Naive thymus-derived CD4-positive, alpha-beta T cell (primary cell): ENCODE results near the gene CYRIA. TPM values are rescaled to one million over a fixed set of nuclear protein-coding genes. Genes with fewer than 3 reads are reported as not detected.
A peak's percentile ranks its signal among the peaks of the same experiment; 100 is the strongest.

Experiments
- ATAC-seq: fragments of 150-1000 bp; cut with Tn5 transposase; 2 replicates; pipeline ENCODE4 v1.10.0; 2021; ENCODE audit warnings: mild to moderate bottlenecking, moderate library complexity
- CTCF ChIA-PET: fragments of 350-600 bp; sonication (Branson Sonifier 250); formaldehyde crosslinking; loops from one replicate; lab custom pipeline; 2021; ENCODE audit warnings: antibody characterized with exemption; lab: Charles Lee
- POLR2A ChIA-PET: fragments of 350-600 bp; sonication (Branson Sonifier 250); formaldehyde crosslinking; loops from one replicate; lab custom pipeline; 2021; ENCODE audit warnings: antibody characterized with exemption, inconsistent platforms; lab: Charles Lee
- DNase-seq, 9 donors: peaks; one replicate each; pipeline versions ENCODE4 v3.0.0 to v3.0.0-alpha.2; 2020 to 2022; ENCODE audit warnings: mixed read lengths in 1 of 9
- H3K27ac ChIP-seq: one replicate; pipeline ENCODE4 v1.7.0; 2013; ENCODE audit warnings: mild to moderate bottlenecking, low read depth, low read length, moderate library complexity
- H3K27me3 ChIP-seq, 2 donors: one replicate each; pipeline ENCODE4 v1.7.0; 2013; ENCODE audit warnings: low read length in 2 of 2, mild to moderate bottlenecking in 2 of 2, moderate library complexity in 2 of 2; ENCODE audit not compliant: control insufficient read depth in 2 of 2, insufficient read depth in 2 of 2
- H3K36me3 ChIP-seq, 3 experiments: 1 replicate in 2 of 3; 2 replicates in 1 of 3; pipeline ENCODE4 v1.7.0; 2013; ENCODE audit warnings: low read length in 3 of 3, mild to moderate bottlenecking in 3 of 3, moderate library complexity in 1 of 3; ENCODE audit not compliant: insufficient read depth in 3 of 3, control insufficient read depth in 2 of 3
- H3K4me1 ChIP-seq, 2 donors: one replicate each; pipeline ENCODE4 v1.7.0; 2013; ENCODE audit warnings: low read length in 2 of 2, mild to moderate bottlenecking in 2 of 2, moderate library complexity in 1 of 2; ENCODE audit not compliant: control insufficient read depth in 2 of 2, insufficient read depth in 2 of 2
- H3K4me3 ChIP-seq: 2 replicates; pipeline ENCODE4 v1.7.0; 2013; ENCODE audit warnings: mild to moderate bottlenecking, low read length
- H3K9me3 ChIP-seq, 3 experiments: 1 replicate in 2 of 3; 2 replicates in 1 of 3; pipeline ENCODE4 v1.7.0; 2013; ENCODE audit warnings: low read length in 3 of 3; ENCODE audit not compliant: control insufficient read depth in 2 of 3
- H3K27ac Mint-ChIP-seq, 9 donors: one replicate each; pipeline ENCODE4 v1.8.0; 2020 to 2022; ENCODE audit warnings: mixed read lengths in 9 of 9, mild to moderate bottlenecking in 8 of 9, moderate library complexity in 5 of 9, inconsistent platforms in 2 of 9
- H3K27me3 Mint-ChIP-seq, 5 donors: one replicate each; pipeline ENCODE4 v1.8.0; 2021 to 2022; ENCODE audit warnings: mixed read lengths in 5 of 5, mild to moderate bottlenecking in 1 of 5
- H3K36me3 Mint-ChIP-seq, 5 donors: one replicate each; pipeline ENCODE4 v1.8.0; 2020 to 2022; ENCODE audit warnings: mixed read lengths in 5 of 5, mild to moderate bottlenecking in 3 of 5, inconsistent platforms in 1 of 5
- H3K4me1 Mint-ChIP-seq, 7 donors: one replicate each; pipeline ENCODE4 v1.8.0; 2020 to 2022; ENCODE audit warnings: mixed read lengths in 7 of 7, mild to moderate bottlenecking in 3 of 7, inconsistent platforms in 1 of 7
- H3K4me3 Mint-ChIP-seq, 10 donors: one replicate each; pipeline ENCODE4 v1.8.0; 2020 to 2022; ENCODE audit warnings: mild to moderate bottlenecking in 10 of 10, mixed read lengths in 10 of 10, moderate library complexity in 6 of 10, inconsistent platforms in 2 of 10
- H3K9me3 Mint-ChIP-seq, 11 donors: one replicate each; pipeline ENCODE4 v1.8.0; 2020 to 2022; ENCODE audit warnings: mixed read lengths in 11 of 11, mild to moderate bottlenecking in 4 of 11, inconsistent platforms in 1 of 11, moderate library complexity in 1 of 11
- intact Hi-C, 2 donors: fragments of 100-400 bp; cut with micrococcal nuclease; formaldehyde crosslinking; loops; one replicate each; pipeline ENCODE4 v1.15.1; 2023
- polyA plus RNA-seq, 2 donors: library from polyadenylated mRNA; unstranded; fragments of 300-500 nt; fragmentation: Illumina TruSeq; gene quantifications; one replicate each; pipeline ENCODE4 v1.2.3, GENCODE V29; 2021
- total RNA-seq, 6 experiments: library from RNA in 5 of 6; stranded (reverse) in 5 of 6; gene quantifications; 1 replicate in 5 of 6; 2 replicates in 1 of 6; pipeline ENCODE4 v1.2.3 and lab custom pipeline; 2021 to 2026

Gene CYRIA
- total and polyA plus RNA-seq, 7 experiments from 2014 or later, result 0.16 to 48.7 (median 1.1) TPM

DNA sequence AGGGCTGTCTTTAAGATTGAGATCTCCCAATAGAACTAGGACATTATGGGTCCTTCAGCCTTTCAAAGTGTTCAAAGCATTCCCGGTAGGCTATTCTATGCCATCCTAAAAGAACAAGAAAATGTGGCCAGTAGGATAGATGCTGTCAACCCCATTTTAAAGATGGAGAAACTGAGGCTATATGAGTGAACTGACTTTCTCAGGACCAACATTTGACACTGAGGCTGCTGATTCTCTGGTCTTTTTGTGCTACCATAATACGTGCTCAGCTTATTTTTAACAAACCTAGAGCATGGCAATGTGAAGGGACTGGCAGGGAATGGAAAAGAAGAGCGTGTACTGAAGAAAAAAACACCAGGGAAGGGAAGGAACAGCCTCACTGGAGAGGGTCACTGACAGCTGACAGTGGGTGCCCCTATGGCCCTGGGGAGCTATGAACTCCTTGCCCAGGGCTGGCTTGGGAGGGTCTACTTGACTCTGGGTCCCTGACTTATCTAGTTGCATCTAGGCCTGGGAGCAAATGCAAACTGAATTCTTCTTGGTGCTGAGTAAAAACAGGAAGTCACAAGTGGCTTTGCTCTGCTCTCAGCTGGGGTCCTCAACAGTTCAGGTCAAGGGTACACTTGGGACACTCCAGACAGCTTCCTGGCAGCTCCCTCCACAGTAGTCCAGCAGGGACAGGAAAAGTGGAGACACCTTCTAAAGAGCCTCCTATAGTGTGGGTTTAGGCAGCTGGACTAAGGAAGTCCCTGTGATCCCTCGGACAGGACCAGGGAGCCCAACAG, 2.3 kb downstream of the CYRIA start:
- peaks cover 0 to 11% of the 10 kb centered on the region in 2 donors for H3K27me3 ChIP-seq
- Mint-ChIP-seq H3K4me3 (peak overlapping the region in 4 of 10 donors; percentile 15 to 85 (median 52)), H3K27me3 (peaks cover 37 to 64% (median 51%) of the 10 kb centered on the region in 5 donors), H3K27ac (no peak overlapping the region), H3K4me1 (peaks cover 10 to 43% (median 21%) of the 10 kb centered on the region in 7 donors), H3K9me3 (no peaks in the 10 kb centered on the region), H3K36me3 (no peaks in the 10 kb centered on the region)
- ATAC-seq (no peak), DNase-seq (no peak)
- no peaks in the 10 kb centered on the region for H3K36me3 ChIP-seq
- H3K27ac ChIP-seq, result no peak overlapping the region
- ChIA-PET POLR2A (no interaction called here), CTCF (no interaction called here)
- H3K9me3 ChIP-seq, result no peaks in the 10 kb centered on the region
- intact Hi-C loops, result loop anchor here in 1 of 2 donors (5.0 kb wide), 1 partner anchor 41 kb away; no protein-coding TSS in a partner anchor
- H3K4me1 ChIP-seq, result peaks cover 3 to 4% of the 10 kb centered on the region in 2 donors
- H3K4me3 ChIP-seq, result no peak overlapping the region

DNA sequence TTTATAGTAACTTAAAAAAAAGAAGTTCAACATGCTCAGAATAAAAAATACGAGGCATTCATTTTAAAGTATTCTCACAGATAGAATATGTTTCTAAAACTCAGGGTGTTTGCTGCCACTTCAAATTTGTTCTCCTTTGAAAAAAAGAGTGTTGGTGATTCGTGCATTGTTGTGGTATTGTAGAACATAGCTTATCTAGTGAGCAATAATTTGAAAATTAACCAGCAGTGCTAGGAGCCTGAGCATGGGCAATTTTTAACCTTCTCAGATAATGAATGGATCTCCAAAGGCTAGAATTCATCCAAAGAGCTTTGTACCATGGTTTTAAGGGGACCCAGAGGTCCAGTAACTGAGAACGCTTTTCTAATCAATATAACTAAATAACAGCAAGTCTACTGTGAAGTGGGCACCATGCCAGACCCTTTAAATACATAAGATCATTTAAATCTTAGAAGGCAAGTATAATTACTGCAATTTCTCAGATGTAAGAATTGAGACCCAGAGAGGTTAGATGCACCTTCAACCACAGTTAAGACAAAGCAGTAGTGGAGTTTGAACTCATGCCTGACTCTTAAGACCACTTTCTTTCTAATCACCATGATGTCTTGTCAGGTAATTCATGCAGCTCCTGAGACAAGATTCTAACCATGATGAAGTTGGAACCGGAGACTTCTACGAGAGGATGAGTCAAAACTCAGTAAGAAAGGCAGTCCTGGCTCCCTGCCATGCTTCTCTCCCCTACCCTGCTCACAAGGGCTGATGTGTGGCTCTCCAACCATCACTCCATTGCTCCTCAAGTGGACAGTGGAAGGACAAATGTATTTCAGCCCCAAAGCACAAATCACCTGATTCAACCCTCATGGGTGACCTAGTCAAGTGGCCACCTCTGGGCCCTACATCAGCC, 3.4 kb downstream of the CYRIA start:
- H3K4me3 ChIP-seq, result no peak overlapping the region
- Mint-ChIP-seq H3K4me3 (no peak overlapping the region), H3K9me3 (no peaks in the 10 kb centered on the region), H3K27me3 (peaks cover 32 to 62% (median 47%) of the 10 kb centered on the region in 5 donors), H3K27ac (peak overlapping the region in 1 of 9 donors; percentile 66), H3K36me3 (no peaks in the 10 kb centered on the region), H3K4me1 (peaks cover 10 to 43% (median 21%) of the 10 kb centered on the region in 7 donors)
- H3K9me3 ChIP-seq, result no peaks in the 10 kb centered on the region
- no peaks in the 10 kb centered on the region for H3K36me3 ChIP-seq
- ChIA-PET CTCF (no interaction called here), POLR2A (no interaction called here)
- H3K27ac ChIP-seq, result no peak overlapping the region
- no peak for ATAC-seq
- H3K27me3 ChIP-seq, result peaks cover 0 to 11% of the 10 kb centered on the region in 2 donors
- intact Hi-C loops, result loop anchor here in 1 of 2 donors (5.0 kb wide), 1 partner anchor 40 kb away; no protein-coding TSS in a partner anchor
- no peak for DNase-seq
- peaks cover 3 to 4% of the 10 kb centered on the region in 2 donors for H3K4me1 ChIP-seq

DNA sequence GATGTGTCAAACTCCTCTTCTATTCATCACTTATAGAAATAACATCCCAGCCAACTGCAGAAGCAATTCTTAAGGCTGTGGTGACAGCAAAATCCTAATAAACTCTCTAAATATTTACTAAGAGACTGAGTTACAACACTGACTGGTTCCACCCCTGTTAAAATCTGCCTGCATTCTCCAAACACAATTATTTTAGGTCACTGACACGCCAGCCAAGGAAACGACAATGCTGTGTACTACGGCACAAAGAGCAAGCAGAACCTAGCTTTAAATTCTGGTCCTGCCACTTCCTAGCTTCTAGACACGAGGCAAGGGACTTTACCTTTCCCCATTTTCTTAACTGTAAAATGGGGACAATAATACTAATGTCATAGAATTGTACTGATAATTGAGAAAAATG, 4.1 kb downstream of the CYRIA start:
- peaks cover 35 to 68% (median 50%) of the 10 kb centered on the region in 5 donors for H3K27me3 Mint-ChIP-seq
- ChIA-PET CTCF (no interaction called here), POLR2A (no interaction called here)
- H3K36me3 Mint-ChIP-seq, result no peaks in the 10 kb centered on the region
- H3K4me3 Mint-ChIP-seq, result no peak overlapping the region
- H3K9me3 Mint-ChIP-seq, result no peaks in the 10 kb centered on the region
- intact Hi-C loops, result loop anchor here in 1 of 2 donors (5.0 kb wide), 1 partner anchor 39 kb away; no protein-coding TSS in a partner anchor
- DNase-seq (no peak), ATAC-seq (no peak)
- no peak overlapping the region for H3K4me3 ChIP-seq
- peaks cover 0 to 11% of the 10 kb centered on the region in 2 donors for H3K27me3 ChIP-seq
- H3K27ac Mint-ChIP-seq, result no peak overlapping the region
- no peaks in the 10 kb centered on the region for H3K36me3 ChIP-seq
- H3K27ac ChIP-seq, result no peak overlapping the region
- peaks cover 3 to 4% of the 10 kb centered on the region in 2 donors for H3K4me1 ChIP-seq
- H3K9me3 ChIP-seq, result no peaks in the 10 kb centered on the region
- H3K4me1 Mint-ChIP-seq, result peaks cover 10 to 47% (median 21%) of the 10 kb centered on the region in 7 donors

DNA sequence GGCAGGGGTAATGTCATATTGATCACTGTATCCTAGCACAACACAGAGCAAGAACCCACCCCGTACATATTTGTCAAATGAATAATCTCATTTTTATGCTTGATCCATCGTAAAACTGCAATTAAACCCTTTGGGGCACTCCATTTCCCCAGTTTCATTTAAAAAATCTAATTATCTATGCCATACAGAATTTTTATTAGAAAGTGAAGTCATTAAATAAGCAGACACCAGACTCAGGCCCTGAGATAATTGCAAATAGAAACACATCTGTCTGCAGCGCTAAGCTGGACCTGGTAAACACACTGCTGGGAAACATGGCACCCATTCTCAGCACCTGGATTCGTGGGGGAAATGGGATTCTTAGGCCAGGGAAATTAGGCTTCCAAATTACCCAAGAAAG, 5.1 kb downstream of the CYRIA start:
- H3K4me1 Mint-ChIP-seq, result peaks cover 4 to 41% (median 15%) of the 10 kb centered on the region in 7 donors
- H3K27me3 Mint-ChIP-seq, result peaks cover 28 to 71% (median 44%) of the 10 kb centered on the region in 5 donors
- ATAC-seq (no peak), DNase-seq (no peak)
- Histone ChIP-seq H3K4me1 (peaks cover 3 to 4% of the 10 kb centered on the region in 2 donors), H3K4me3 (no peak overlapping the region), H3K27ac (no peak overlapping the region), H3K27me3 (peaks cover 0 to 11% of the 10 kb centered on the region in 2 donors), H3K36me3 (no peaks in the 10 kb centered on the region), H3K9me3 (no peaks in the 10 kb centered on the region)
- H3K4me3 Mint-ChIP-seq, result no peak overlapping the region
- intact Hi-C loops, result loop anchor here in 1 of 2 donors (5.0 kb wide), 1 partner anchor 38 kb away; no protein-coding TSS in a partner anchor
- no peaks in the 10 kb centered on the region for H3K36me3 Mint-ChIP-seq
- ChIA-PET POLR2A (no interaction called here), CTCF (interaction anchor here (0.8 kb wide), 1 partner anchor 223 kb away, joined by 3 read pairs; no protein-coding TSS in a partner anchor)
- no peak overlapping the region for H3K27ac Mint-ChIP-seq
- no peaks in the 10 kb centered on the region for H3K9me3 Mint-ChIP-seq

DNA sequence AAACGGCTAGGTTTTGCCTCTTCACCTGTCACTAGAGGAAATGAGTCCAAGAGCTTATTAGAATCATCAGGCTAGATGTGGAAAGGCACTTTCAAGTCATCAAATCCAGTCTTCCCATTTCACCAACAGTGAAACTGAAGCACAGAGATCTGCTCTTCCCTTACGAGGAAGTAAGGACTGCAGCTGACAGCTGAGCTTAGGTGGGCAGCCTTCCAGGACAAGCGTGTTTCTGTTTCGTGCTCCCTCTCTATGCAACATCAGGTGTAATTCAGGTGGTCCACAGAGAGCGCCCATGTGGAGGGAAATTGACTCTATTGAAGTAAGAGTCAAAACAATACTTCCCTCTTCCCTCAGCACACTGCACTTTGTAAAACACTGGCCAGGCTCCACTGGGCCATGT, 5.5 kb downstream of the CYRIA start:
- H3K27me3 Mint-ChIP-seq, result peaks cover 25 to 73% (median 41%) of the 10 kb centered on the region in 5 donors
- no peak for ATAC-seq
- Histone ChIP-seq H3K27ac (no peak overlapping the region), H3K36me3 (no peaks in the 10 kb centered on the region), H3K27me3 (peaks cover 0 to 11% of the 10 kb centered on the region in 2 donors), H3K9me3 (no peaks in the 10 kb centered on the region), H3K4me3 (no peak overlapping the region), H3K4me1 (peaks cover 3 to 4% of the 10 kb centered on the region in 2 donors)
- ChIA-PET POLR2A (no interaction called here), CTCF (interaction anchor here (0.8 kb wide), 1 partner anchor 223 kb away, joined by 3 read pairs; no protein-coding TSS in a partner anchor)
- H3K4me1 Mint-ChIP-seq, result peaks cover 4 to 38% (median 13%) of the 10 kb centered on the region in 7 donors
- H3K36me3 Mint-ChIP-seq, result no peaks in the 10 kb centered on the region
- H3K9me3 Mint-ChIP-seq, result no peaks in the 10 kb centered on the region
- no peak overlapping the region for H3K4me3 Mint-ChIP-seq
- DNase-seq, result no peak
- no peak overlapping the region for H3K27ac Mint-ChIP-seq
- intact Hi-C loops, result loop anchor here in 1 of 2 donors (5.0 kb wide), 1 partner anchor 38 kb away; no protein-coding TSS in a partner anchor

DNA sequence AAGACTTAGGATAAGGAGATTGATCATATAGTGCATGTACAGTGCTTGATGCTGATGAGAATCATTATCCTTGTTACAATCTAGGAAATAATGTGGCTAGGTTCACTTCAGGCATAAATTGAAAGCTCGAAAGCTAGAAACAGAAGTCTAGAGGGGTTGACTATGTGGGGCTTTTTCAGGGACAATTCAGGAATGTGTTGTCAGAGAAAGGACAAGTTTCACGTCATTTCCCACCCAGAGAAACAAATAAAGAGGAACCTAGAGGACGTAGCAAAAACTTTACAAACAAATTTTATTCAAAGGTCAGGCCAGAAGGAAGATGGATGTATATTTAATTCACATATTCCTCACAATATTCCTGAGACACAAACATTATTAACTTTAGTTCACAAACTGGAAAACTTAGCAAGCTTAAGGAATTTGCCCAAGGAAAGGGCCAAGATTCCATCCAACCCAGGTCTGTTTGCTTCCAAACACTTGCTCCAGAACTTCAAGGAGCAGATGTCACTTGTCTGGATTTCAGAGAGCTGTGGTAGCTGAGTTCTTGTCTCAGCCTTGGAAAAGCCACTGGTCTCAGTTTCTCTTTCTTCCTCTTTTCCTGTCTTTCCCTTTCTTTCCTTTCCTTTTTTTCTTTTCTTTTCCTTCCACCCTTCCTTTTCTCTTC, 7.4 kb downstream of the CYRIA start:
- no peak overlapping the region for H3K27ac Mint-ChIP-seq
- peaks cover 0 to 4% of the 10 kb centered on the region in 2 donors for H3K4me1 ChIP-seq

More for the DNA sequence above, 7.4 kb downstream of the CYRIA start:
- POLR2A ChIA-PET, result no interaction called here
- DNase-seq (no peak), ATAC-seq (no peak)
- H3K36me3 Mint-ChIP-seq, result no peaks in the 10 kb centered on the region
- no peaks in the 10 kb centered on the region for H3K36me3 ChIP-seq
- H3K27me3 ChIP-seq, result peaks cover 0 to 8% of the 10 kb centered on the region in 2 donors
- no peak overlapping the region for H3K27ac ChIP-seq
- peaks cover 11 to 54% (median 22%) of the 10 kb centered on the region in 5 donors for H3K27me3 Mint-ChIP-seq
- H3K4me1 Mint-ChIP-seq, result peaks cover 0 to 29% (median 2%) of the 10 kb centered on the region in 7 donors
- no peak overlapping the region for H3K4me3 ChIP-seq
- H3K9me3 ChIP-seq, result no peaks in the 10 kb centered on the region
- no peak overlapping the region for H3K4me3 Mint-ChIP-seq
- no peaks in the 10 kb centered on the region for H3K9me3 Mint-ChIP-seq
- intact Hi-C loops, result no loop called here
- CTCF ChIA-PET, result no interaction called here
